Measurements from ENCODE around the gene UTP3.

GRCh38 chr4:70651864-70652506 is 36.3 kb upstream of the UTP3 start:
- peak; percentile 29 to 57 (median 57) for TF ChIP-seq CTCF (IDR thresholded peaks at IDR 0.05)
- TF ChIP-seq POLR2A (IDR thresholded peaks at IDR 0.05), result no peak

All from ovary (tissue), 3 donors.